OCI-LY1 (cell line): ENCODE measurements around the gene CARNS1.

ENCODE experiments used
- H2AFZ ChIP-seq: fragments of 200-600 bp; sonication (generic), shearing (Covaris generic); 2 replicates; pipeline ENCODE4 v1.6.0; 2014; ENCODE audit warnings: antibody characterized with exemption, mild to moderate bottlenecking, low read length
- H3F3A ChIP-seq: fragments of 200-600 bp; sonication (generic), shearing (Covaris generic); 2 replicates; pipeline ENCODE4 v1.6.0; 2014; ENCODE audit warnings: mild to moderate bottlenecking, antibody characterized with exemption, low read length, moderate library complexity; ENCODE audit not compliant: insufficient read depth
- H3K27ac ChIP-seq: fragments of 200-600 bp; sonication (generic); 2 replicates; pipeline ENCODE4 v1.5.1; 2014; ENCODE audit warnings: low read length, mixed run types, mild to moderate bottlenecking, low read depth; ENCODE audit not compliant: poor library complexity, severe bottlenecking
- H3K27me3 ChIP-seq: fragments of 200-600 bp; sonication (generic); 2 replicates; pipeline ENCODE4 v1.6.0; 2014; ENCODE audit warnings: antibody characterized with exemption, mild to moderate bottlenecking, low read length, moderate library complexity; ENCODE audit not compliant: insufficient read depth
- H3K36me3 ChIP-seq: fragments of 200-600 bp; sonication (generic); 2 replicates; pipeline ENCODE4 v1.6.1; 2014; ENCODE audit warnings: mild to moderate bottlenecking, antibody characterized with exemption, low read length, moderate library complexity, mixed read lengths; ENCODE audit not compliant: insufficient read depth
- H3K4me1 ChIP-seq: fragments of 200-600 bp; sonication (generic); 2 replicates; pipeline ENCODE4 v1.5.1; 2014; ENCODE audit warnings: mild to moderate bottlenecking, low read length, moderate library complexity; ENCODE audit not compliant: insufficient read depth, severe bottlenecking
- H3K4me2 ChIP-seq: fragments of 200-600 bp; sonication (generic), shearing (Covaris generic); 2 replicates; pipeline ENCODE4 v1.6.1; 2014; ENCODE audit warnings: low read length
- H3K4me3 ChIP-seq: fragments of 200-600 bp; sonication (generic); 2 replicates; pipeline ENCODE4 v1.5.1; 2014; ENCODE audit warnings: low read length, low read depth, mild to moderate bottlenecking, mixed read lengths; ENCODE audit not compliant: poor library complexity, severe bottlenecking
- H3K79me2 ChIP-seq: fragments of 200-600 bp; shearing (Covaris generic); 2 replicates; pipeline ENCODE4 v1.6.1; 2016; ENCODE audit warnings: mixed run types, low read length, mixed read lengths; ENCODE audit not compliant: insufficient read depth
- H3K9ac ChIP-seq: fragments of 200-600 bp; sonication (generic), shearing (Covaris generic); 2 replicates; pipeline ENCODE4 v1.6.1; 2014; ENCODE audit warnings: mild to moderate bottlenecking, low read length, mixed read lengths
- H3K9me2 ChIP-seq: fragments of 200-600 bp; sonication (generic), shearing (Covaris generic); 2 replicates; pipeline ENCODE4 v1.6.1; 2014; ENCODE audit warnings: low read depth, mild to moderate bottlenecking, low read length, mixed read lengths
- H3K9me3 ChIP-seq: fragments of 200-600 bp; shearing (Covaris generic); 2 replicates; pipeline ENCODE4 v1.6.1; 2014; ENCODE audit warnings: low read length, mixed read lengths
- H4K20me1 ChIP-seq: fragments of 200-600 bp; sonication (generic), shearing (Covaris generic); 2 replicates; pipeline ENCODE4 v1.6.0; 2016; ENCODE audit warnings: mild to moderate bottlenecking, low read length; ENCODE audit not compliant: insufficient read depth
- CTCF ChIP-seq: fragments of 200-600 bp; sonication (generic), shearing (Covaris generic); IDR thresholded peaks from 2 replicates; pipeline ENCODE4 v1.5.1; 2017; ENCODE audit warnings: mild to moderate bottlenecking, antibody characterized with exemption, low read length, moderate library complexity, mixed read lengths
- EZH2 ChIP-seq: fragments of 200-600 bp; sonication (generic), shearing (Covaris generic); IDR thresholded peaks from 2 replicates; pipeline ENCODE4 v1.8.0; 2017; ENCODE audit warnings: borderline replicate concordance, mixed run types, mild to moderate bottlenecking, antibody characterized with exemption, low read length, moderate library complexity, mixed read lengths

CARNS1 gene

GRCh38 chr11:67453816-67454732 lies 38.6 kb downstream of the CARNS1 start:
- Histone ChIP-seq H3K9me3 (no peaks in the 10 kb centered on the region), H2AFZ (no peak overlapping the region), H3K4me2 (no peak overlapping the region), H3K9ac (no peak overlapping the region), H3K79me2 (no peaks in the 10 kb centered on the region), H3K9me2 (no peaks in the 10 kb centered on the region), H3K27me3 (no peaks in the 10 kb centered on the region), H4K20me1 (no peaks in the 10 kb centered on the region), H3F3A (no peaks in the 10 kb centered on the region), H3K27ac (no peak overlapping the region), H3K4me3 (no peak overlapping the region), H3K4me1 (peaks cover 28% of the 10 kb centered on the region), H3K36me3 (no peaks in the 10 kb centered on the region)
- TF ChIP-seq EZH2 (no peak), CTCF (no peak)

GRCh38 chr11:67455054-67455453 lies 39.6 kb downstream of the CARNS1 start, which contains the start of gene CABP4:
Gene CABP4 (plus strand): TSS chr11:67455354. CDS start chr11:67455424, 70 bp downstream.
- TF ChIP-seq CTCF (no peak), EZH2 (no peak)
- no peak within 1 kb of the TSS for H2AFZ ChIP-seq

GRCh38 chr11:67456068-67456705 lies 40.7 kb downstream of the CARNS1 start:
- no peak overlapping the region for H2AFZ ChIP-seq
- H4K20me1 ChIP-seq: no peaks in the 10 kb centered on the region
- H3K9me3 ChIP-seq: no peaks in the 10 kb centered on the region
- TF ChIP-seq EZH2: no peak
- no peak for TF ChIP-seq CTCF
- peaks cover 30% of the 10 kb centered on the region for H3K4me1 ChIP-seq
- peaks cover 8% of the 10 kb centered on the region; the same call in 1 of the 2 replicates for H3F3A ChIP-seq
- no peak overlapping the region for H3K27ac ChIP-seq
- H3K27me3 ChIP-seq: no peaks in the 10 kb centered on the region
- no peaks in the 10 kb centered on the region for H3K36me3 ChIP-seq
- no peak overlapping the region for H3K4me2 ChIP-seq
- no peaks in the 10 kb centered on the region for H3K9me2 ChIP-seq
- H3K4me3 ChIP-seq: no peak overlapping the region
- H3K9ac ChIP-seq: no peak overlapping the region
- H3K79me2 ChIP-seq: no peaks in the 10 kb centered on the region

More at GRCh38 chr11:67455054-67455453, 39.6 kb downstream of the CARNS1 start, which contains the start of gene CABP4:
- no peaks in the 10 kb centered on the region for H4K20me1 ChIP-seq
- H3K79me2 ChIP-seq: no peaks in the 10 kb centered on the region
- peaks cover 28% of the 10 kb centered on the region for H3K4me1 ChIP-seq
- H3K9me3 ChIP-seq: no peaks in the 10 kb centered on the region
- no peaks in the 10 kb centered on the region for H3K36me3 ChIP-seq
- no peak within 1 kb of the TSS for H3K4me2 ChIP-seq
- no peaks in the 10 kb centered on the region for H3K27me3 ChIP-seq
- no peak within 1 kb of the TSS for H3K27ac ChIP-seq
- no peak within 1 kb of the TSS for H3K9ac ChIP-seq
- H3F3A ChIP-seq: 0 out of 2 replicates have a peak, but pooled peaks cover 5% of the 10 kb centered on the region
- H3K9me2 ChIP-seq: no peaks in the 10 kb centered on the region
- no peak within 1 kb of the TSS for H3K4me3 ChIP-seq
